Activated CD8-positive, alpha-beta T cell treated with anti-CD3 and anti-CD28 coated beads for 36 hours (primary cell): ENCODE data around the gene RELA. TPM values are rescaled to one million over a fixed set of nuclear protein-coding genes. Genes with fewer than 3 reads are reported as not detected.

Experiments used
- ATAC-seq: fragments of 200-7000 bp; cut with Tn5 transposase; one replicate; pipeline ENCODE4 v1.10.0; 2021; ENCODE audit warnings: mild to moderate bottlenecking, moderate library complexity
- CTCF ChIA-PET: fragments of 350-600 bp; sonication (Branson Sonifier 250); formaldehyde crosslinking; loops from one replicate; lab custom pipeline; 2021; ENCODE audit warnings: antibody characterized with exemption; lab: Charles Lee
- POLR2A ChIA-PET: fragments of 350-600 bp; sonication (Branson Sonifier 250); formaldehyde crosslinking; loops from one replicate; lab custom pipeline; 2021; ENCODE audit warnings: antibody characterized with exemption; lab: Charles Lee
- DNase-seq: peaks from one replicate; pipeline ENCODE4 v3.0.0-alpha.2; 2020
- H3K27ac Mint-ChIP-seq: one replicate; pipeline ENCODE4 v1.8.0; 2021; ENCODE audit warnings: mild to moderate bottlenecking, mixed read lengths
- H3K27me3 Mint-ChIP-seq: one replicate; pipeline ENCODE4 v1.8.0; 2021; ENCODE audit warnings: mixed read lengths
- H3K36me3 Mint-ChIP-seq: one replicate; pipeline ENCODE4 v1.8.0; 2021; ENCODE audit warnings: low read depth, mixed read lengths
- H3K4me1 Mint-ChIP-seq: one replicate; pipeline ENCODE4 v1.8.0; 2021; ENCODE audit warnings: low read depth, mixed read lengths
- H3K4me3 Mint-ChIP-seq: one replicate; pipeline ENCODE4 v1.8.0; 2021; ENCODE audit warnings: mild to moderate bottlenecking, moderate library complexity, mixed read lengths
- H3K9me3 Mint-ChIP-seq: one replicate; pipeline ENCODE4 v1.8.0; 2021; ENCODE audit warnings: mixed read lengths
- intact Hi-C: fragments of 100-400 bp; cut with micrococcal nuclease; formaldehyde crosslinking; loops from one replicate; pipeline ENCODE4 v1.10.0; 2022
- total RNA-seq, 2 experiments: library from RNA; stranded (reverse); gene quantifications; one replicate each; pipeline ENCODE4 v1.2.3, GENCODE V29; 2021
- TF ChIP-seq, protein P1 (sequence below): fragments of 200-600 bp; IDR thresholded peaks from one replicate; pipeline ENCODE4 v1.8.0; 2022; ENCODE audit warnings: antibody characterized with exemption, mild to moderate bottlenecking

The RELA gene
- total RNA-seq, 2 experiments from 2014 or later, result 65.6 to 72.5 TPM

DNA sequence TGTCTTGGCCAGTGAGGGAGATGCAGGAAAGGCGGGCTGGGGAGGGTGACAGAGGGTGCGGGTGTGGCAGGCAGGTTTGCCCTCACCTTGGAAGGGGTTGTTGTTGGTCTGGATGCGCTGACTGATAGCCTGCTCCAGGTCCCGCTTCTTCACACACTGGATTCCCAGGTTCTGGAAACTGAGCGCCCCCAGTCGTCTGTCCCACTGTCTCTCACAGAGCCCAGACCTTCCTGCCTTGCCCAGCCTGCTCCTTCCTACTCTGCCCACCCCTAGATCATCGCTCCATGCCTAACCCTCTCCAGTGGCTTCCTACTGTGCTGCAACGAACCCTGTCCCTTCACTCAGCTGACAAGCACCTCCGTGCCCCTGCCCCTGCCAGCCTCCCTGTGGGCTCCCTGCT, 2.7 kb downstream of the RELA start:
- ChIA-PET CTCF (interaction anchor here (0.8 kb wide), 1 partner anchor 52 kb away, joined by 4 read pairs; the partner anchor contains the start of gene KAT5), POLR2A (interaction anchor here (0.6 to 21.3 kb wide), 3 partner anchors 17 to 160 kb away, joined by 3 to 320 read pairs (median 3); partner anchors contain the start of gene SIPA1)
- ATAC-seq (no peak), DNase-seq (no peak)
- TF ChIP-seq, protein P1, sequence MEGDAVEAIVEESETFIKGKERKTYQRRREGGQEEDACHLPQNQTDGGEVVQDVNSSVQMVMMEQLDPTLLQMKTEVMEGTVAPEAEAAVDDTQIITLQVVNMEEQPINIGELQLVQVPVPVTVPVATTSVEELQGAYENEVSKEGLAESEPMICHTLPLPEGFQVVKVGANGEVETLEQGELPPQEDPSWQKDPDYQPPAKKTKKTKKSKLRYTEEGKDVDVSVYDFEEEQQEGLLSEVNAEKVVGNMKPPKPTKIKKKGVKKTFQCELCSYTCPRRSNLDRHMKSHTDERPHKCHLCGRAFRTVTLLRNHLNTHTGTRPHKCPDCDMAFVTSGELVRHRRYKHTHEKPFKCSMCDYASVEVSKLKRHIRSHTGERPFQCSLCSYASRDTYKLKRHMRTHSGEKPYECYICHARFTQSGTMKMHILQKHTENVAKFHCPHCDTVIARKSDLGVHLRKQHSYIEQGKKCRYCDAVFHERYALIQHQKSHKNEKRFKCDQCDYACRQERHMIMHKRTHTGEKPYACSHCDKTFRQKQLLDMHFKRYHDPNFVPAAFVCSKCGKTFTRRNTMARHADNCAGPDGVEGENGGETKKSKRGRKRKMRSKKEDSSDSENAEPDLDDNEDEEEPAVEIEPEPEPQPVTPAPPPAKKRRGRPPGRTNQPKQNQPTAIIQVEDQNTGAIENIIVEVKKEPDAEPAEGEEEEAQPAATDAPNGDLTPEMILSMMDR, result no peak
- H3K4me1 Mint-ChIP-seq, result peaks cover 42% of the 10 kb centered on the region
- H3K9me3 Mint-ChIP-seq, result no peaks in the 10 kb centered on the region
- H3K27me3 Mint-ChIP-seq, result no peaks in the 10 kb centered on the region
- peak overlapping the region; percentile 32 for H3K4me3 Mint-ChIP-seq
- peak overlapping the region; percentile 75 for H3K27ac Mint-ChIP-seq
- peaks cover 51% of the 10 kb centered on the region for H3K36me3 Mint-ChIP-seq
- intact Hi-C loops, result no loop called here

DNA sequence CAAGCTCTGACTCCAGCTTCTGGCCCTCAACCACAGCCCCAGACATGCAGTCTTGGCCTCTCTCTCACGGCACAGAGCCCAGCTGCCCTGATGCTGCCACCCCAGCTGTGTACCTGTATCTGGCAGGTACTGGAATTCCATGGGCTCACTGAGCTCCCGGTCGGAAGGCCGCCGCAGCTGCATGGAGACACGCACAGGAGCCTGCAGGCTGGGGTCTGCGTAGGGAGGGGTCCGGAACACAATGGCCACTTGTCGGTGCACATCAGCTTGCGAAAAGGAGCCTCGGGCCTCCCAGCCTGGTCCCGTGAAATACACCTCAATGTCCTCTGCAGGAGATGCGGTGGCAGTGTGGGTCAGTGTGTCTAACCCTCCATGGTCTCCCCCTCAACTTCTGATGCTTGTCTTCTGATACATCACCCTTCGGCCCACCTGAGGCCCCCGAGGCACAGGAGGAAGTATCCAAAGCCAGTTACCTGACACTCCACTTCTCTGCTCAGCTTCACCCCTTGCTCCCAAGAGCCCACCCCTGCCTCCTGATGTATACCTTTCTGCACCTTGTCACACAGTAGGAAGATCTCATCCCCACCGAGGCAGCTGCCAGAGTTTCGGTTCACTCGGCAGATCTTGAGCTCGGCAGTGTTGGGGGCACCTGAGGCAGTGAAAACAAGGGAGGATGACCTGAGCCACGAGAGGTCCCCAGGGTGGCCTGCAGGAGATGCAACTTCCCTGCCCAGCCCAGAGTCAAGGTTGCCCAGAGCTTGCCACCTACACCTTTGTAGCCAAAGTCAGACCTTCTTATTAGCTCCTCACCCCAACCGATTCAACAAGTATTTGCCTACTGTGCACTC, 4.3 kb downstream of the RELA start:
- H3K27ac Mint-ChIP-seq, result peak overlapping the region; percentile 75
- H3K9me3 Mint-ChIP-seq, result no peaks in the 10 kb centered on the region
- ATAC-seq, result no peak
- no peak overlapping the region for H3K4me3 Mint-ChIP-seq
- TF ChIP-seq, protein P1, result no peak
- no peak for DNase-seq
- intact Hi-C loops, result no loop called here
- H3K4me1 Mint-ChIP-seq, result peaks cover 51% of the 10 kb centered on the region
- H3K27me3 Mint-ChIP-seq, result no peaks in the 10 kb centered on the region
- peaks cover 55% of the 10 kb centered on the region for H3K36me3 Mint-ChIP-seq
- POLR2A ChIA-PET, result interaction anchor here (0.7 to 21.3 kb wide), 4 partner anchors 15 to 236 kb away, joined by 3 to 320 read pairs (median 4); partner anchors contain the start of genes NEAT1 and SIPA1
- CTCF ChIA-PET, result interaction anchor here (1.5 kb wide), 1 partner anchor 122 kb away, joined by 6 read pairs; no protein-coding TSS in a partner anchor

DNA sequence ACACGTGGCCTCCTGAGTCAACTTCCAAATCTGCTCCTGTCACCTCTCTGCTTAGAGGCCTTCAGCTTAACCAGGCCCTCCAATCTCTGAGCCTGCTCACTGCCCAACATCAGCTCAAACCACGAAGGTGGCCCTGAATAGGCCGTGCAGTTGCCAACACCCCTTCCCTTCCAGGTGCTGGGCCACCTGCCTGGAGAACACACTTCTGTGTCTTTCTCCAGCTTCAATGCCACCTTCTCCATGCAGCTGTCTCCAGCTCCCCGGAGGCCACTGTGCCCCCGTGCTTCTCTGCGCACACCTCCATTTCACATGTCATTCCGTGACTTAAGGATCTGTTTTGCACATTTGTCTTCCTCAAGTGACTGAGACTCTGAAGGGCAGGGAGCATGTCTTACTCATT, 5.3 kb downstream of the RELA start:
- ATAC-seq, result no peak

DNA sequence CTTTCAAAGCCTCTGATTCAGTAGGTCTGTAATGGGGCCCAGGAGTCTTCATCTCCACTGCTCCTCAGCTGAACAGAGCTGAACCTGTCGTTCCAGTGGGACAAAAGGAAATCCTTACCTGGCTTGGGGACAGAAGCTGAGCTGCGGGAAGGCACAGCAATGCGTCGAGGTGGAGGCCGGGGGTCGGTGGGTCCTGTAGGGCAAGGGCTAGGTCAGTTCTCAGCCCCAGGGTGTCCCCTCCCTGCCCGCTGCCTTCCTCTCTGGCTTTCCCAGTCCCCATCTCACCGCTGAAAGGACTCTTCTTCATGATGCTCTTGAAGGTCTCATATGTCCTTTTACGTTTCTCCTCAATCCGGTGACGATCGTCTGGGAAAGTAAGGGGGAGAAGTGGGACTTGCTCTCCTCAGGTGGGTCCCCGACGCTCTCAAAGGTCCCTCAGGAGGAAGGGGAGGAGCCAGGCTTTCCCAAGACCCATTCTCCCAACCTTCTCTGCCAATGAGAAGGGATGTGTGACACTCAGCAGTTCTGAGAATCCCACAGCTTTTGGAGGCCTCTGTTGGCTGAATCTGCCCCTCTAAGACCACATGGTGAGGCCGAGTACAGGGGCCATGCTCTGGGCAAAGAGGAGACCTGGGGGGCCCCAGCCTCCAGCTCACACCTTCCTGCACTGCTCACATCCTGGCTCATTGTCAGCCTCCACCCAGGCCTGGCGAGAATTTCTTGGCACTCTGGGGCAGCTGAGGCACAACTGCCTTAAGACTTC, 7.0 kb downstream of the RELA start:
- TF ChIP-seq, protein P1, result no peak
- intact Hi-C loops, result no loop called here
- Mint-ChIP-seq H3K27me3 (no peaks in the 10 kb centered on the region), H3K4me3 (no peak overlapping the region), H3K36me3 (peaks cover 50% of the 10 kb centered on the region), H3K9me3 (no peaks in the 10 kb centered on the region), H3K4me1 (peaks cover 68% of the 10 kb centered on the region), H3K27ac (peak overlapping the region; percentile 58)
- DNase-seq (no peak), ATAC-seq (no peak)
- ChIA-PET POLR2A (interaction anchor here (1.4 to 21.3 kb wide), 2 partner anchors 12 to 232 kb away, joined by 4 to 320 read pairs; partner anchors contain the start of gene SIPA1), CTCF (no interaction called here)

More for the DNA sequence above, 5.3 kb downstream of the RELA start:
- Mint-ChIP-seq H3K4me3 (no peak overlapping the region), H3K27me3 (no peaks in the 10 kb centered on the region), H3K9me3 (no peaks in the 10 kb centered on the region), H3K36me3 (peaks cover 55% of the 10 kb centered on the region), H3K4me1 (peaks cover 58% of the 10 kb centered on the region), H3K27ac (peak overlapping the region; percentile 62)
- CTCF ChIA-PET, result no interaction called here
- TF ChIP-seq, protein P1, result no peak
- POLR2A ChIA-PET, result interaction anchor here (1.0 to 21.3 kb wide), 3 partner anchors 14 to 69 kb away, joined by 3 to 320 read pairs (median 5); partner anchors contain the start of gene SIPA1
- intact Hi-C loops, result no loop called here
- no peak for DNase-seq
